Fibroblast of lung (primary cell): Measurements from ENCODE around the gene SH3BP4. TPM values are rescaled to one million over a fixed set of nuclear protein-coding genes. Genes with fewer than 3 reads are reported as not detected.

Experiments used
- DNase-seq, 2 donors: peaks; one replicate each; pipeline versions ENCODE4 v3.0.0 to v3.0.0-alpha.2; 2010; ENCODE audit warnings: low read depth in 2 of 2
- H2AFZ ChIP-seq: 2 replicates; pipeline ENCODE4 v1.5.1; 2012; ENCODE audit warnings: low read length, control low read depth, inconsistent platforms
- H3K27ac ChIP-seq: 2 replicates; pipeline ENCODE4 v1.5.1; 2011; ENCODE audit warnings: low read length, control low read depth; ENCODE audit not compliant: insufficient read depth
- H3K27me3 ChIP-seq: 2 replicates; pipeline ENCODE4 v1.5.1; 2011; ENCODE audit warnings: mild to moderate bottlenecking, low read length; ENCODE audit not compliant: control insufficient read depth, insufficient read depth
- H3K36me3 ChIP-seq: 2 replicates; pipeline ENCODE4 v1.5.1; 2011; ENCODE audit warnings: low read length; ENCODE audit not compliant: control insufficient read depth, insufficient read depth
- H3K4me1 ChIP-seq: 2 replicates; pipeline ENCODE4 v1.5.1; 2011; ENCODE audit warnings: low read length; ENCODE audit not compliant: control insufficient read depth, insufficient read depth; ENCODE audit errors: extremely low read depth
- H3K4me2 ChIP-seq: 2 replicates; pipeline ENCODE4 v1.5.1; 2011; ENCODE audit warnings: low read length, control low read depth; ENCODE audit not compliant: insufficient read depth; ENCODE audit errors: extremely low read depth
- H3K4me3 ChIP-seq, 4 experiments: fragments of 200-600 bp in 1 of 4; sonication (generic) in 1 of 4; replicated peaks in 1 of 4; 2 replicates each; pipeline ENCODE4 v1.5.1; 2011 to 2016; ENCODE audit warnings: low read length in 4 of 4, low read depth in 3 of 4, mild to moderate bottlenecking in 3 of 4, control low read depth in 2 of 4, inconsistent platforms in 1 of 4, mixed read lengths in 1 of 4; ENCODE audit not compliant: insufficient read depth in 1 of 4; ENCODE audit errors: control extremely low read depth in 1 of 4
- H3K79me2 ChIP-seq: 2 replicates; pipeline ENCODE4 v1.5.1; 2012; ENCODE audit warnings: mild to moderate bottlenecking, low read length, inconsistent platforms; ENCODE audit not compliant: control insufficient read depth, insufficient read depth
- H3K9ac ChIP-seq: 2 replicates; pipeline ENCODE4 v1.5.1; 2011; ENCODE audit warnings: mild to moderate bottlenecking, low read length, control low read depth; ENCODE audit not compliant: insufficient read depth
- H3K9me3 ChIP-seq: 2 replicates; pipeline ENCODE4 v1.5.1; 2012; ENCODE audit warnings: low read depth, low read length; ENCODE audit not compliant: control insufficient read depth, insufficient read depth
- H4K20me1 ChIP-seq: 2 replicates; pipeline ENCODE4 v1.5.1; 2011; ENCODE audit warnings: low read length; ENCODE audit not compliant: control insufficient read depth, insufficient read depth; ENCODE audit errors: extremely low read depth
- CTCF ChIP-seq, 2 donors: IDR thresholded peaks in 1 of 2; conservative IDR thresholded peaks in 1 of 2; 1 replicate in 1 of 2; 2 replicates in 1 of 2; pipeline ENCODE4 v1.5.1; 2011 to 2012; ENCODE audit warnings: low read length in 2 of 2, control low read depth in 1 of 2, inconsistent platforms in 1 of 2, low read depth in 1 of 2, mild to moderate bottlenecking in 1 of 2
- EZH2 ChIP-seq: IDR thresholded peaks from 2 replicates; pipeline ENCODE4 v1.5.1; 2012; ENCODE audit warnings: low read length, control low read depth, mild to moderate bottlenecking; ENCODE audit errors: missing control alignments
- polyA plus RNA-seq, 2 donors: library from polyadenylated mRNA; depleted of rRNA in 1 of 2; stranded (reverse) in 1 of 2; unstranded in 1 of 2; fragments of >200 nt; gene quantifications; 2 replicates each; pipeline ENCODE4 v1.2.1, GENCODE V29; 2011 to 2012; ENCODE audit warnings: missing spikeins in 1 of 2
- total RNA-seq: library from RNA; depleted of rRNA; stranded (reverse); fragments of >200 nt; gene quantifications from 2 replicates; pipeline ENCODE4 v1.2.1, GENCODE V29; 2014

Gene SH3BP4
- total and polyA plus RNA-seq, 2 donors (not counting 1 experiment from before 2014, with no cell fraction given), result 74.8 to 86.6 TPM

- Histone ChIP-seq H3K4me1 (peaks cover 32% of the 10 kb centered on the region), H3K27me3 (no peaks in the 10 kb centered on the region), H4K20me1 (no peaks in the 10 kb centered on the region), H3K9ac (peak overlapping the region; percentile 96), H2AFZ (no peak overlapping the region), H3K79me2 (peaks cover 67% of the 10 kb centered on the region), H3K27ac (peak overlapping the region; percentile 94), H3K4me3 (peak overlapping the region; percentile 93 to 97 (median 94)), H3K4me2 (peak overlapping the region; percentile 95), H3K36me3 (peaks cover 3% of the 10 kb centered on the region), H3K9me3 (no peaks in the 10 kb centered on the region)
- TF ChIP-seq EZH2, result no peak
- no peak for TF ChIP-seq CTCF (conservative IDR thresholded peaks at IDR 0.05 in 1 of 2, IDR thresholded peaks at IDR 0.05 in 1 of 2; ENCODE audit: low read depth in 1 of 2, low read length in 2 of 2)
- DNase-seq, result peak in 1 of 2 donors; percentile 43
These were observed 1.6 kb downstream of the SH3BP4 start for GRCh38 chr2:234953116-234954031.

GRCh38 chr2:234954551-234954992 is 2.8 kb downstream of the SH3BP4 start:
- Histone ChIP-seq H2AFZ (no peak overlapping the region), H3K36me3 (peaks cover 3% of the 10 kb centered on the region), H3K9ac (no peak overlapping the region), H3K9me3 (no peaks in the 10 kb centered on the region), H4K20me1 (no peaks in the 10 kb centered on the region), H3K27me3 (no peaks in the 10 kb centered on the region), H3K27ac (peak overlapping the region; percentile 94), H3K79me2 (peaks cover 79% of the 10 kb centered on the region), H3K4me2 (peak overlapping the region; percentile 95), H3K4me1 (peaks cover 25% of the 10 kb centered on the region), H3K4me3 (peak overlapping the region; percentile 93 to 97 (median 94))
- peak in 1 of 2 donors; percentile 90 for DNase-seq
- TF ChIP-seq EZH2, result no peak
- TF ChIP-seq CTCF (conservative IDR thresholded peaks at IDR 0.05 in 1 of 2, IDR thresholded peaks at IDR 0.05 in 1 of 2; ENCODE audit: low read depth in 1 of 2, low read length in 2 of 2), result no peak

- peaks cover 3% of the 10 kb centered on the region for H3K36me3 ChIP-seq
- no peak overlapping the region for H3K9ac ChIP-seq
- H2AFZ ChIP-seq, result no peak overlapping the region
- peak overlapping the region in 3 of 4 experiments; percentile 93 to 97 (median 94) for H3K4me3 ChIP-seq
- H3K4me1 ChIP-seq, result peaks cover 23% of the 10 kb centered on the region
- H3K9me3 ChIP-seq, result no peaks in the 10 kb centered on the region
- peak overlapping the region; percentile 95 for H3K4me2 ChIP-seq
- no peak for DNase-seq
- TF ChIP-seq EZH2 (no peak), CTCF (conservative IDR thresholded peaks at IDR 0.05 in 1 of 2, IDR thresholded peaks at IDR 0.05 in 1 of 2; ENCODE audit: low read depth in 1 of 2, low read length in 2 of 2) (no peak)
- H4K20me1 ChIP-seq, result no peaks in the 10 kb centered on the region
- H3K27ac ChIP-seq, result peak overlapping the region; percentile 94
- no peaks in the 10 kb centered on the region for H3K27me3 ChIP-seq
- H3K79me2 ChIP-seq, result peaks cover 85% of the 10 kb centered on the region
These were observed 3.3 kb downstream of the SH3BP4 start for GRCh38 chr2:234955091-234955591.
